Breast epithelium (tissue), 3 donors: Measurements from ENCODE around the gene TTBK2.

Source experiments
- CTCF ChIP-seq, 3 donors: fragments of 450-650 bp; IDR thresholded peaks; one replicate each; pipeline ENCODE4 v1.5.1; 2016 to 2017; ENCODE audit warnings: antibody characterized with exemption in 3 of 3, mild to moderate bottlenecking in 3 of 3, moderate library complexity in 3 of 3
- POLR2A ChIP-seq: fragments of 450-650 bp; IDR thresholded peaks from one replicate; pipeline ENCODE4 v1.6.1; 2016; ENCODE audit warnings: antibody characterized with exemption, mild to moderate bottlenecking, moderate library complexity
- POLR2AphosphoS5 ChIP-seq, 3 donors: sonication (generic); formaldehyde crosslinking; IDR thresholded peaks; one replicate each; pipeline ENCODE4 v1.6.1; 2017; ENCODE audit warnings: antibody characterized with exemption in 3 of 3

- TF ChIP-seq CTCF (IDR thresholded peaks at IDR 0.05) (no peak), POLR2A (no peak), POLR2AphosphoS5 (IDR thresholded peaks at IDR 0.05) (no peak)
Measured at GRCh38 chr15:42750306-42750705, 170.3 kb downstream of the TTBK2 start.
